WTC11 (cell line): ENCODE data around the gene CFAP74.

Experiments
- CREM ChIP-seq: sonication (generic); formaldehyde crosslinking; IDR thresholded peaks from 2 replicates; pipeline ENCODE4 v1.8.1; 2022; ENCODE audit warnings: mild to moderate bottlenecking, missing genetic modification reagents, moderate library complexity
- GRHL2 ChIP-seq: fragments of 250-450 bp; sonication (Bioruptor Pico); IDR thresholded peaks from 2 replicates; pipeline ENCODE4 v1.8.0; 2022; ENCODE audit warnings: mild to moderate bottlenecking, moderate library complexity; ENCODE audit not compliant: insufficient replicate concordance, severe bottlenecking
- SMAD3 ChIP-seq: sonication (generic); formaldehyde crosslinking; IDR thresholded peaks from 2 replicates; pipeline ENCODE4 v1.8.0; 2022; ENCODE audit warnings: missing genetic modification reagents, mild to moderate bottlenecking, borderline replicate concordance
- ZBTB21 ChIP-seq: sonication (generic); formaldehyde crosslinking; IDR thresholded peaks from 2 replicates; pipeline ENCODE4 v1.8.1; 2023; ENCODE audit warnings: mild to moderate bottlenecking, missing genetic modification reagents, borderline replicate concordance
- TF ChIP-seq, protein P1 (sequence below): fragments of 200-600 bp; IDR thresholded peaks from 2 replicates; pipeline ENCODE4 v1.8.0; 2022; ENCODE audit warnings: antibody characterized with exemption

DNA sequence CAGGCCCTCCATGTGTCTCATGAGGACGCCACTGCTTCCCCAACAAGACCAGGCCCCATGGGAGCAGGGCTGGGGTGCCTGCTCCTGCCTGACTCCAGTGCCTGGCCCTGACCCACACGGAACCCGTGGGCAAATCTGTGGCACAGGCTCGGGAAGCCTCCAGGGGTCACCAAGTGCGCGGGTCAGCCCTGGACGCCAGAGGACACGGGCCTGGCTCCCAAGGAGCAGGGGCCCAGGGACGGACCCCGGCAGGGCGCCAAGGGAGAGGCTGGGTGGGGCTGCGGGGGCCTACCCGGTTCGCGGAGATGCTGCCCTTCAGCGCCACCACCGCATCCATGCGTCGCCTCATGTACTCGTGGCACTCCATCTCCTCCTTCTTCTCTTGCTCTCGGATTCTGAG, 31.9 kb downstream of the CFAP74 start:
- TF ChIP-seq ZBTB21: no peak
- TF ChIP-seq, protein P1, sequence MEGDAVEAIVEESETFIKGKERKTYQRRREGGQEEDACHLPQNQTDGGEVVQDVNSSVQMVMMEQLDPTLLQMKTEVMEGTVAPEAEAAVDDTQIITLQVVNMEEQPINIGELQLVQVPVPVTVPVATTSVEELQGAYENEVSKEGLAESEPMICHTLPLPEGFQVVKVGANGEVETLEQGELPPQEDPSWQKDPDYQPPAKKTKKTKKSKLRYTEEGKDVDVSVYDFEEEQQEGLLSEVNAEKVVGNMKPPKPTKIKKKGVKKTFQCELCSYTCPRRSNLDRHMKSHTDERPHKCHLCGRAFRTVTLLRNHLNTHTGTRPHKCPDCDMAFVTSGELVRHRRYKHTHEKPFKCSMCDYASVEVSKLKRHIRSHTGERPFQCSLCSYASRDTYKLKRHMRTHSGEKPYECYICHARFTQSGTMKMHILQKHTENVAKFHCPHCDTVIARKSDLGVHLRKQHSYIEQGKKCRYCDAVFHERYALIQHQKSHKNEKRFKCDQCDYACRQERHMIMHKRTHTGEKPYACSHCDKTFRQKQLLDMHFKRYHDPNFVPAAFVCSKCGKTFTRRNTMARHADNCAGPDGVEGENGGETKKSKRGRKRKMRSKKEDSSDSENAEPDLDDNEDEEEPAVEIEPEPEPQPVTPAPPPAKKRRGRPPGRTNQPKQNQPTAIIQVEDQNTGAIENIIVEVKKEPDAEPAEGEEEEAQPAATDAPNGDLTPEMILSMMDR: no peak
- TF ChIP-seq CREM (CRISPR knock-in tag): no peak
- TF ChIP-seq GRHL2: no peak
- TF ChIP-seq SMAD3 (CRISPR knock-in tag): no peak
